Neural crest cell (in vitro differentiated cells): ENCODE data around the gene KRTAP10-9. TPM values are rescaled to one million over a fixed set of nuclear protein-coding genes. Genes with fewer than 3 reads are reported as not detected.

Source experiments
- DNase-seq: peaks from one replicate; pipeline ENCODE4 v3.0.0; 2021; ENCODE audit warnings: low read depth, mixed read lengths, low spot score
- H3K27ac Mint-ChIP-seq: one replicate; pipeline ENCODE4 v1.8.0; 2021; ENCODE audit warnings: mild to moderate bottlenecking, mixed read lengths; ENCODE audit not compliant: unreplicated experiment
- H3K27me3 Mint-ChIP-seq: 2 replicates; pipeline ENCODE4 v1.8.0; 2021; ENCODE audit warnings: low read depth, mild to moderate bottlenecking, mixed read lengths
- H3K36me3 Mint-ChIP-seq: 2 replicates; pipeline ENCODE4 v1.8.0; 2021; ENCODE audit warnings: low read depth, mild to moderate bottlenecking, mixed read lengths
- H3K4me1 Mint-ChIP-seq: 2 replicates; pipeline ENCODE4 v1.8.0; 2021; ENCODE audit warnings: mixed read lengths
- H3K4me3 Mint-ChIP-seq: one replicate; pipeline ENCODE4 v1.8.0; 2021; ENCODE audit warnings: mild to moderate bottlenecking, mixed read lengths
- H3K9me3 Mint-ChIP-seq: 2 replicates; pipeline ENCODE4 v1.8.0; 2021; ENCODE audit warnings: mixed read lengths
- CTCF ChIP-seq: fragments of 200-600 bp; sonication (generic); conservative IDR thresholded peaks from 2 replicates; pipeline ENCODE4 v1.5.0; 2021; ENCODE audit warnings: antibody characterized with exemption, mild to moderate bottlenecking
- total RNA-seq: library from RNA; stranded (reverse); gene quantifications from 2 replicates; pipeline ENCODE4 v1.2.1, GENCODE V29; 2021

Gene KRTAP10-9
- total RNA-seq, 1 donor from 2014 or later: not detected

GRCh38 chr21:44648557-44649311 is 21.8 kb downstream of the KRTAP10-9 start:
- no peaks in the 10 kb centered on the region for H3K4me1 Mint-ChIP-seq
- peaks cover 6% of the 10 kb centered on the region for H3K27me3 Mint-ChIP-seq
- peaks cover 7% of the 10 kb centered on the region for H3K9me3 Mint-ChIP-seq
- H3K36me3 Mint-ChIP-seq: peaks cover 2% of the 10 kb centered on the region
- TF ChIP-seq CTCF: no peak
- H3K27ac Mint-ChIP-seq: no peak overlapping the region
- DNase-seq: no peak
- H3K4me3 Mint-ChIP-seq: no peak overlapping the region

- TF ChIP-seq CTCF: no peak
- Mint-ChIP-seq H3K36me3 (peaks cover 2% of the 10 kb centered on the region), H3K27me3 (peaks cover 6% of the 10 kb centered on the region), H3K4me3 (no peak overlapping the region), H3K4me1 (no peaks in the 10 kb centered on the region), H3K27ac (no peak overlapping the region), H3K9me3 (peaks cover 5% of the 10 kb centered on the region)
- no peak for DNase-seq
These were observed 22.7 kb downstream of the KRTAP10-9 start for GRCh38 chr21:44649521-44650100.

- Mint-ChIP-seq H3K9me3 (no peaks in the 10 kb centered on the region), H3K4me1 (no peaks in the 10 kb centered on the region), H3K4me3 (no peak overlapping the region), H3K27ac (no peak overlapping the region), H3K36me3 (no peaks in the 10 kb centered on the region), H3K27me3 (peaks cover 6% of the 10 kb centered on the region)
- TF ChIP-seq CTCF: no peak
- DNase-seq: no peak
These were observed 23.5 kb downstream of the KRTAP10-9 start for GRCh38 chr21:44650265-44650972.

GRCh38 chr21:44650973-44651675 is 24.2 kb downstream of the KRTAP10-9 start:
- H3K4me1 Mint-ChIP-seq: no peaks in the 10 kb centered on the region
- no peak overlapping the region for H3K27ac Mint-ChIP-seq
- no peak for TF ChIP-seq CTCF
- no peak for DNase-seq
- no peaks in the 10 kb centered on the region for H3K9me3 Mint-ChIP-seq
- no peaks in the 10 kb centered on the region for H3K36me3 Mint-ChIP-seq
- H3K4me3 Mint-ChIP-seq: no peak overlapping the region
- peaks cover 6% of the 10 kb centered on the region for H3K27me3 Mint-ChIP-seq

GRCh38 chr21:44653123-44653522 is 26.2 kb downstream of the KRTAP10-9 start:
- Mint-ChIP-seq H3K4me1 (no peaks in the 10 kb centered on the region), H3K27me3 (no peaks in the 10 kb centered on the region), H3K27ac (no peak overlapping the region), H3K36me3 (no peaks in the 10 kb centered on the region), H3K4me3 (no peak overlapping the region), H3K9me3 (peaks cover 2% of the 10 kb centered on the region)
- DNase-seq: no peak
- no peak for TF ChIP-seq CTCF
